ENCODE data around the gene ELMO2.

The ELMO2 gene

DNA sequence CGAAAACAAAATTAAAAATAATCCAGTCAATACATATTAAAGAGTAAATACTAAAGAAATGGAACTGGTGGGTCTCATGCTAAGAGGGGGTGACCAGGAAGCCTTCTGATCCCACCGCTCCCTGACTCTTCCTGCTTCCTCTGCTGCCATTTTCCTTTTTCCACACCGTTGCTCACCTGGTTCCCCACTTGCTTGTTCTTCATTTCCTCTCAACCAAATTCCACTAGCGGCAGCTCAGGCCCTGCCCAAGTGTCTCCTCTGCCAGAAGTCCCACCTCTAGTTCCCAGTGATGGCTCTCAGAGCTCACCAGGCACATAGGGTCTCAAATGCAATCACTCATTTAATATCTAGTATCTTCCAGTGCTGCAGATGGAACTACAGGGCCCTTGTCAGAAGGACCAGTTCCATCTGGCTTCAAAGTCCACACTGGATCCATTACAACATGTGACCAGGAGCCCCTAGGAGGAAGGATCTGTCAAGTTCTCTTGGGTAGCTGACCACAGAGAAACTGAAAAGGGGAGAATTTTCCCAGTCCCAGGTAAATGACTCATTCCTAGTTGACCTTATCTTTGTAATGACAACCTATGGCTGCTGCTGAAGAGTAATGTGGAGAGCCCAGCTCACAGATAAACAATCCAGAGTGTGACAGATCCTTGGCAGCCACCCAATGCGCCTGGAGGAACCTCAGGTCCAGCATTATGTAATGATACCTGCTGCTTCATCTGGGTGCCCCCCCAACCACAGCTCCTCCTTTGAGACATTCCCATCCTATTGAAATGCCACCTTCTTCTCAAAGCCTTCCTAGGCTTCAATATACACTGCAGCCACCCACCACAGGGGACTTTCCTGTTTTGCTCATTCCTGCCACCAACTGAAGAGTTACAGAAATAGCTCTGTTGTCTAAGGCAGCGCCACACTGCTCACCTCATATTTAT, 38.2 kb downstream of the ELMO2 start:
- peak; percentile 40 for DNase-seq

DNA sequence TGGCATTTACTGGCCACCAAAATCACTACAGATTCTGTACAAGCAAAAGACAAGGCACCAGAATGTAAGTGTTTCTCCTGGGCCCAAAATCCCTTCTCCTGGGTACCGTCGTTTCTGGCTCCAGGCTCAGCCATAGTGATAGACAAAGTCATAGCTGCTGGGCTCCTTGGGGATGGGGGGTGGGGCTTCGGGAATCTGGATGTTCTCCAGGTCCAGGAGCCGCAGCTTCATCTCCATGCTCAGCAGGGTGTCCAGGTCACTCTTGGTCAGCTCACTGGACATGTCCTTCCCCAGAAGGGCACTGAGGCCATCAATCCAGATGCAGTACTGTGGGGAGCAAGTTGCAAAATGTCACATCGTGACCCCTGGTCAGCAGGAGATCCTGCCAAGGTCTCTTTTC, 39.2 kb downstream of the ELMO2 start:
- no peak for DNase-seq

DNA sequence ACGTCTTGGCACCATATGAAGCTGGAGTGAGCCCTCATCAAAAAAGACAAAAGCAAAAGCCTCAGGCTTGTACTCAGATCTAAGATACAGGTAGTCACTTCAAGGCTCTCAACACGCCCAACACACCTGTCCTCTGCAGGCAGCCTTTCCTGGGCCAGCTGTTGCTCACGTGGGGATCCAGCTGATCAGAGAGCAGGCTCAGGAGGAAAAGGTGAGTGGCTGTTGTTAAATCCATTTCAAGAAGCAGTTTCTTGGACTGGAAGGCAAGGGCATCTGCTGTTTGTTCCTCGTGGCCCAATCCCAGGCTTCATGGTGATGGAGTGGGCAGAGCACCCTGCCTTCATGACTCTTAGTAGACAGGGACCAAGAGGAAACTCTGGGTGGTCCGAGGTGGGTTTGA, 39.6 kb downstream of the ELMO2 start:
- DNase-seq = no peak

DNA sequence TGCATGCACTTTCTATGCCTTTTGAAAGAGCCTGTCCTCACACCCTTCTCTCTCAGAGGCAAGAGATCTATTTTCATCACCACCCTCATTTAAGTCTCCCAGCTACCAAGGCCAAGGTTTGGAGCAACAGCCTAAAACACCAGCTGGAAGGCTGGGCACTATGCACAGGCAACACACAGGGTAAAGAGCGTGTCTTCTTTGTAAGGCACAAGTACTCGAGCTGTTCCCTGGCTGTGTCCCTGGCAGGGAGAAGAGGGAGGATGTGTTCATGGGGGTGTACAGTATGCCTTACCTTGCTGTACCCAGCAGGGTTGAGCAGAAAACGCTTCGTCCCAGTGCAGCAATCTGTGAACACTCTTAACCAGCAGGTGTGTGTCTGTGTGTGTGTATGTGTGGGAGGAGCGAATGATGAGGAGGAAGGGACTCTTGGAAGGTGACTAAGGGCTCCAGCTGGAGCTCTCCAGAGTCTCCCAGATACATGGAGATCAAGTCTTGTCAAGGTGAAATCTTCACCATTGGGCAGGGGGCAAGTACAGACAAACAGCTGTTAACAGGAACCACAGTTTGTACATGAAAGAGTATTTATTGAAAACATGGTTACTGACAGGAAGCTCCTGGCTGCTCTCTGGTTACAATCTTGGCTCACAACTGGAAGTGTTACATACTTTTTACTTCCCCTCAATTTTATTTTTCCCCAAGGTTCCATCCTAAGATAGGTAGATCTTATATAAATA, 40.8 kb downstream of the ELMO2 start:
- no peak for DNase-seq

DNA sequence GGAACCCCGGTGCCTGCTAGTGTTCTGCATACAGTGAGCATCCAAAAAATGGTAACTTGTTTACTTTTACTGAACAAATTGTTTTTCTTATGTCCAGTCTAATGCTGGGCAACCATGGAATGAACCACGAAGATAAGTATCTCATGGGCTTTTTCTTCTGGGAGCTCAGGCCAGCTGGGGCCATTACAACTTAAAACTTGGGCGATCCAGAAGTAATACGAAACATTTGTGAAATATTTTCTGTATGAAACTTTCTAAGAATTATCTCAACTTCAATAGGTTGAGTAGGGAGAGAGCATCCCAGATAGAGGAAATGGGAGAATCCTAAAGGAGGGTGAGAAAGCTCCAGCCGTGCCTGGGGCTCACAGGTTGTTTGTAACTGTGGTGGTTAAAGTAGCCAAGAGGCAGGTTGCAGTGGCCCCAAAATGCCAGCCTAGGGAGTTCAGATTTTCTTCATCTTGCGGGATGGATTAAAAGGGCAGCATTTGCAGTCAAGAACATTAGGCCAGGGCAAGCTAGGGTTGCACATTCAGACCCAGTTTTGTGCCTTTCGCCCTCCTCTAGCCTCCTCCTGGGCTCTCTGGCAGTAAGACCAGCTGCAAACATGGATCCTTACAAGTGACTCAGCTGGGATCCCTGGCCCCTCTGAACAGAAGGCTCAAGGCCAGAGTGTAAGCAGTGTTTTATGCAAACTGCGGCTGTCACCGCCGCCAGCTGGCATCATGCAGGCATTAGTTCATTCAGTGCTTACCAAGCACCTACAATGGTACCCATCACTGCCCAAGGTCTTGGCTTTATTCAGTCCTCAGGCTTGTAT, 41.5 kb downstream of the ELMO2 start:
- DNase-seq = no peak

DNA sequence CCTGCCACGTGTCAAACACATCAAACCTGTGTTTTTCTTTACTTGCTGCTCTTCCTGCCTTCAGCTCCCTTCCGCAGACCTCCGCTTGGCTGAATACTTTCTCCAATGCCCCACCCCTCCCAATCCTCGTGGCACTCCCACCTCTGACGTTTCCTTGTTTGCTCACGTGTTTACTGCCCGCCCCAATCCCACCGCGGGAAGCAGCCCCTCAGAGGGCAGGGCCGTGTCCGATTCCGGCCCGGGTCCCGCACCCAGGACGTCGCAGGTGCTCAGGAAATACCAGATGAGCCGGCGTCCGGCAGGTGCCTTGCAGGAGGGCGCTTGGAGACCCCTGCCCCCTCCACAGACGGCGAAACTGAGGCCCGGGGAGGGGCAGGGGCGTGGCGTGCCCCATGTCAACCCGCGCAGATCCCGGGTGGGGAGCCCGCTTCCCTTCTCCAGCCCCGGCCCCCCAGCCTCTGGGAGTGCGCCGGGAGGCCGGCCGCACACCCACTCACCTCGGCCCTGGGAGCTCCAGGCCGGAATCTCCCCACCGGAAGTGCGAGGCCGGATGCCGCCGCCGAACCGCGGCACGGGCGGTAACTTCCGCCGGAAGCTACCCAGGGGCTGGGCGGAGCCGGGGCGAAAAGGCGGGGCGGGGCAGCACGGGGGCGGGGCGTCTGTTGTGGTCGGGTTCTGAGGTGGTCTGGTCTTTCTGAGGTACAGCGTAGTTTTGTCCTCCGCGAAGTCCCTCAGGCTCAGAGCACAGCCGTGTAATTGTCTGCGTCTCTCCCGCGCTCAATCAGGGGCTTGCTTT, 42.3 kb downstream of the ELMO2 start:
- DNase-seq = peak; percentile 88

DNA sequence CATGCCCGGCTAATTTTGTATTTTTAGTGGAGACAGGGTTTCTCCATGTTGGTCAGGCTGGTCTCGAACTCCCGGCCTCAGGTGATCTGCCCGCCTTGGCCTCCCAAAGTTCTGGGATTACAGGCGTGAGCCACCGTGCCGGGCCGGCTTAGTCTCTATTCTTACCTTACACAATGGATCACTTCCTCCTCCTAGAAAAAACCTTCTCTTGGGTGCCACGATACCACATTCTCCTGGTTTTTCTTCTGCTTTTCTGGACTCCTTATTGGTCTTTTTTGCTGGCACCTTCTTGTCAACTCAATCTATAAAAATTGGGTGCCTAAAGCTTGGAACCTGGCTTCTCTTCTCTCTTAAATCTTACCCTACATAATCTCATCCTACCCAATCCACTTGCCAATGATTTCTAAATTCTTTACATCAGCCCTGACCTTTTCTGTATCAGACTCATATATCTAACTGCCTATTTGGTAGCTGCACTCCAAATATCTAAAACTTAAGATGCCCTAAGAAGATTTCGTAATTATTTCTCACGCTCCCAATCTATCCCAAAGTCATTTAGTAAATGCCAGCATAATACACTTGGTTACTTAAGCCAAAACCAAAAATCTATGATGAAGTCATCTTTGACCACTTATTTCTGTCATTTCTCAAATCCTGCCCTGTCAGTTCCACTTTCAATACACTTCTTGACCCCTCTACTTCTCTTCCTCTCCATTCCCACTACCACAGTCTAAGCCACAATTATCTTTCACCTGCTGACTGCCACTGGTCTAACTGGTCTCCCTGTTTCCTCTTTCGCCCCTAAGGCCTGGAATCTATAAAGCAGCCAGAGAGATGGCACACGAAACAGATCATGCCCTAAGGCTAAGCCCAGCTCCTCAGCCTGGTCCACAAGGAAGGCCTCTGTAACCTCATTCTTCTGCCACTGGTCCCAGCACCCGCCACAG, 43.2 kb downstream of the ELMO2 start:
- no peak for DNase-seq

DNA sequence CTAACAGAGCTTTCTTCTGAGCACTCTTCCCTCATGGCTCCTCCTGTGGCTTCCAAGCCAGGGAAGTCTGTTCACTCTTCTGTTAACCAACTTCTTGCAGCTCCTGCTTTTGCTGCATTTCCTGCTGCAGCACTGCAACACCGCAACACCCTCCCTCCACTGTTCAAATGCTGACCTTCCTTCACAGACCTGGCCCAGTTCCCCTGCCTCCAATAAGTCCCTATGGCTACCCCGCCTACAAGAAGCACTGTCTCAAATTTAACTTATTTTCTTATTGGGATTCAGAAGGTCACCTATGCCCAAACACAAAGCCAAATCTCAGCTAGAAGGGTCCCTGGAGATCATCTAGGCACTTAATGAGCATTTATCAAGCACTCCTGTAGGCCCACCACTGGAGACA, 44.6 kb downstream of the ELMO2 start:
- DNase-seq = no peak

DNA sequence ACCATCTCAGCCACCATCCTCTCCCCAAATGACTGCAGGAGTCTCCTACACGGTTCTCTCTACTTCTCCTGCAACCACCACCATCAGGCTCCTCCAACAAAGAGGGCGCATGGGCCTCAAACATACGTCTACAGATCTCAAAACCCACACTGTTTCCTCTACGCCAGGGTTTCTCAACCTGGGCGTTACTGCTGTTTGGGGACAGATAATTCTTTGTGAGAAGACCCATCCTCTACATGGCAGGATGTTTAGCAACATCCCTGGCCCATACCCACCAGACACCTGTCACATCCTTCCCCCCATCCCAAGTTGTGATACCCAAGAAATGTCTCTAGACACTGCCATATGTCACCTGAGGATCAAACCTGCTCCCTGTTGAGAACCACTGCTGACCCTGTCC, 45.0 kb downstream of the ELMO2 start:
- DNase-seq = no peak

DNA sequence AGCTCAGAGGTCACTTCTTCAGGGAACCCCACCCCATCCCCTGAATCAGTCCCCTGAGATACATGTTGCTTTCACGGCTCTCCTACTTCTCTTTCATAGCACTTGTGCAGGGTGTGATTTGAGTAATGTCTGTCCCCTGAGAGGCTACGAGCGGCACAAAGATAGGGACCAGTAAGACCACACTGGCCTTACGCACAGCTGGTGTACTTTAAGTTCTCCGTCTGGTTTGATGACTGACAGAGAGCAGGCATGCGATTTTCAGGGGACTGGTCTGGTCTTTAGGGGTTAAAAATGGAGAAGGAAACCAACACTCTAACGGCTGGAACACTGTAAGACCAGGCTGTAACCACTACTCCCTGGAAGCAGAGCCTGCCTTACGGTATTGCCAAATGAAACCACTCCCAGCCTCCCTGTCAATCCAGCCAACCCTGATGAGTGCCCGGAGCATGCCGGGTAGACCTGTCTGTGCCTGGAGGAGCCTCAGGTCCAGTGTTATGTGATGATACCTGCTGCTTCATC, 47.1 kb downstream of the ELMO2 start:
- DNase-seq = no peak

DNA sequence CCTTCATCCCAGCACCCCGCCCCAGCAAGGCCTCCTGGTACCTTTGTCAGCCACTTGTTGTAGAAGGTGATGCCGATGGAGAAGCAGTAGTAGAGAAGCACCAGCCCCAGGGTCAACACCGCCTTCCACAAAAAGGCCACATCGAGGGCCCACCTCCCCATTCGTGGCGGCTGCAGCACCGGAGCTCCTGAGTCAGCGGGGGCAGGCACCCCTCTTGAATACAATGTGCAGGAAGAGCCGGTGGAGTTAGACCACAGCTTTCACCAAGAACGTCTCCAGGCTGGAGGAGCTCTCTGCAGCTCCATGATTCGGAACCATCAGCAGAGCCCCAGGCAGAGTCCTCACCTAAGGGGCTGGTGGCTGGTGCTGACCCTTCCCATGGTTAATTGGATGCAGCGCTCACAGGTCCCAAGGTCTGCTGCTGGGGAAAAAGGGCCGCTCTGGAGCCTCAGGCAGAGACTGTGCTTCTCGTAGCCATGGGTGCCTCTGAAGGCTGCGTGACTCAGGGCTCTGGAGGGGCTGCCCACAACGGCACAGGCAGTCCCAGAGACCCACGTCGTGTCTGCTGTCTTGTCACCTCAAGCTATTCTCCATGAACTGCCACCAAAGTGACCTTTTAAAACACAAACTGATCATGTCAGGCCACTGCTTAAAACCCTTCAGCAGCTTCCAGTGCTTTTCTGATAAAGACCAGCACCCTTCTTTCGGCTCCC, 47.9 kb downstream of the ELMO2 start:
- no peak for DNase-seq

DNA sequence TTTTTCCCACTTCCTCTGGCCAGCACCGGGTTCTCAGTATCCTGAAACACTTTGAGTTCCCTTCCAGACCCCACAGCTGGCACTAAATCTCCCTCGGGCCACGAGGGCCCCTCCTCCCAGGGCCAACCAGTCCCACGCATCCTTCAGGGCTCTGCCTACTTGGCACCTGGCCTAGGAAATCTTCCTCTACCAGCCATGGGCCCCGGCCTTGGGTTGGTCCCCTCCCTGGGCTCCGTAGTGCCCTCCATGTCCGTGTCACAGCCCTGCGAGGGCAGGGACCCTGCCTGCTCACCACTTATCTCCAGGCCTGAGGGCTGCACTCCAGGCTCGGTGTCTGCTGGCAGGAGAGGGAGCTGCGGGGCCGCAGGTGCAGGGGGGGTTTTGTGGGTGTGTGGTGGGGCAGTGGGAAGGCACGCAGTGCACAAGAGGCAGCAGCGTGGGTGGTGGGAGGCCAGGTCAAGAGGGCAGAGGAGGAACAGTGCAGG, 49.3 kb downstream of the ELMO2 start:
- DNase-seq = peak; percentile 51

DNA sequence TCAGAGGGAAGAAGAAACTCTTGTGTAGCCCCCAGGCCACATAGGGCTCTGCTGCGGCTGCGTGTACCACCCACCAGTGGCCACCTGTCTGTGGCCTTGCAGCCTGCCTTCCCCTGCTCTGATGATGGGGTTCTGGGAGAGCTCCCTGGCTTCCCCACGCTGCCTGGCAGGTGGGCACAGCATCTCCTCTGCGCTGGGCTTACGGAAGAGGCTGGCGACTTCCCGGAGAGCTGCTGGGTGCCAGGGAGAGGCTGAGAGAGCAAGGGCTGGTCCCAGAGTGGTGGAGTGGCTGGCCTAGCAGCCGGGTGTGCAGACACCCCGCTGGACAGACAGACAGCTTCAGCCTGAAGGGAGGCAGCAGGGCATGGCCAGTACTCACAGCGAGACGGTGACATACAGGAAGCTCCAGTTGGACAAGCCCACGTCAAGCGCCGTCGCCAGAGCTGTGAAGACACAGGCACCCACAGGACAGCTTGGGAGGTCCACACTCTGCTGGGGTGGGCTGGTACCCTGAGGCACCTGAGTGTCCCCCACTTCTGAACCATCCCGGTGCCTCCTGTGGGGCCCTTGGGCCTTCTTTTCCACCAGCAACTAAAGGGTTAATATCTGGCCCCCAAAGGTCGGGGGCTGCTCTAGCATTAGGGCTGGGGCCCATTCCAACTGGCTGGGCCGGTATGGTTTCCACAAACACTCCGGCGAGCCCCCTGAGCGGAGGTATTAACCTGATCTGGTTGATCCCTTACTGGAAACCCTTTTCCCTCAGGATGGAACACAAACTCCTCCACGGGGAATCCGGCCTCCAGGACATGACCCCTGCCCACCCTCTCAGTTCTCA, 50.0 kb downstream of the ELMO2 start:
- DNase-seq = no peak

DNA sequence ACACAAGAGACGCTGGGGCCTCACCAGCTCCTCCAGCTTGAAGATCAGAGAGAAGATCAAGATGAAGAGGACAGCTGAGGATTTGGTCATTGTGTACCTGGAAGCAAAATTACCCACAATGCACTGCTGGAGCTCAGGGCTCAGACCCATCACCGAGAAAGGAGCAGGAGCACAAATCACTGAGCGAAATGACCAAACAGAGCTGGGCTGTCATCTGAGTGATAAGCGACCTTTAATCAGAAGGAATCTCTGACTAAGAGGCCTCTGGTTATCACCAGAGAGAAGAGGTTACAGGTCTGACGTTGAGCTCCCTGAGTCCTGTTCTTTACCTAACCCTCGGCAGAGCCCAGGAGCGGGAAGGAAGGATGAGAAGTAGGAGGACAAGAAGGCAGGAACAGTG, 50.6 kb downstream of the ELMO2 start:
- DNase-seq = no peak

DNA sequence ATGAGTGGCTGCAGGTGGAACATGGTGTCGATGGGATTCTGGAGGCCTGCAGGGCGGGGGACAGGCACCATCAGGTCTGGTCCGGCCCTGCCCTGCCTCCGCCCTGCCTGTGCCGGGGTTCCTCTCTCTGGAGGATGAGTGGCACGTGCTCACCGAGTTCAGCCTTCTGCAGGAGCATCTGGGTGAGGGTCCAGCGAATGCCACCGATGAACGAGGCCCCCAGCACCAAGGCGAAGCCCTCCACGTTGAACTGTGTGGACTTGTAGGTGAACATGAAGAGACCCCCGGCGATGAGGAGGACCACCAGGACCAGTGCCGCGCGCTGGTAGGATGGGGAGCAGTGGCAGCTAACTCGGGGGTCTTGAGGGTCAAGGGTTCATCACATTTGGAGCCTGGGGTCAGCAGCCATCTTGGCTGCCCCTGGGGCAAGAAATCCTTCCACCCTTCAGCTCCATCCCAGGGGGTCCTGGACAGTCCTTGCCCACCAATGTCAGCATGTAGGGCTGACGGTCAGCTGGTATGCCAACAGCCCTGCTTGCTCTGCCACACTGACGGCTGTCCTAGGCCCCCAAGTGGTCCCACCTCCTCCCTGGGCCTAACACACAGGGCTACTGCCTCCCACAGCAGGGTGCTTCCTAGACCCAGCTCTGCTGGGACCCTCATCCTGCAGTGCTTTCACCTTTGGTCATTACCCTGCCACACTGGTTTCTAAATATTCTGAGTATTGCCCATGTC, 51.3 kb downstream of the ELMO2 start:
- DNase-seq = no peak

DNA sequence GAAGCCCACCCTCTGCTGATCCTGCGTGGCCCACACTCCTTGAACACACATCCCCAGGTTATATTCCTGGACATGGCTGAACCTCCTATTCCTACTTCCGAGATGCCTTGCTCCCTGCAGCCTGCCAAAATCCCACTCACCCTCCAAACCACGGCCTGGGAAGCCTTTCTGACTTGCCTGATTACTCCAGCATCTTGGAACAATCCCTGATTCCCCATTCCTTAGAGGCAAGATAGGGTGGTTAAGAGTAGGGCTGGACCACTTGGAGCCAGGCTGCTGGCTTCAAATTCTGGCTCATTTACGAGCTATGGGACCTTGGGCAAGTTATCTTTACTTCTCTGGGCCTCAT, 52.2 kb downstream of the ELMO2 start:
- DNase-seq = no peak

DNA sequence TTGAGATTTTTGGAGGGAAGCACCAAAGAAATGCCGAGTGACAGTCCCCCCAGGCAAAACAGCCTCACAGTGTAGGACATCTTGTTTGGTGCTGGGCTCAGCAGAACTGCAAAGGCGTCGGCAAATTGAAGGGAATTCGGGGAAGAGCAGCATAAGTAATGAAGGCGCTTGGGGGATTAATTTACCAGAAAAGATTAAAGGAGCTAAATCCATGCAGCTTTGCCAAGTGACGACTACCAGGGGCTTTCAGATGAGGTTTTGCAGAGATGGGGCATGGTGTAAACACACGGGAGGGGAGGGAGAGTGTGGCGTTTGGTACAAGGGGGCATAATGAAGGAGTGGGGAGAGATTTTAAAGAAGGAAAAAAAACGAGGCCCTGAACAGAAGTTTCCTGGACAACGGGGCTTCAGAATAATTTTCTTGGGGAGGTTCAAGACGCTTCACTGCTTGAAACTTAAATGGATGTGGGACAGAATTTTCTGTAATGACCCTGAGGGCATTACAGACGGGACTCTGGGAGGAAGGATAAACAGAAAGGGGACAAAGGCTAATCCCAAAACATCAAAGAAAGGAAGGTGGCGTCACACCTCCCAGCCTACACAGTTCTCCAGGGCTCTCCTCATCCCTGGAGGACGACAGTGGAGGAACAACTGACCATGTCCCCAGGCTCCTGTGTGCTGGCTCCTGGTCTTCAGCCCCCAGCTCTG, 52.8 kb downstream of the ELMO2 start:
- DNase-seq = no peak

DNA sequence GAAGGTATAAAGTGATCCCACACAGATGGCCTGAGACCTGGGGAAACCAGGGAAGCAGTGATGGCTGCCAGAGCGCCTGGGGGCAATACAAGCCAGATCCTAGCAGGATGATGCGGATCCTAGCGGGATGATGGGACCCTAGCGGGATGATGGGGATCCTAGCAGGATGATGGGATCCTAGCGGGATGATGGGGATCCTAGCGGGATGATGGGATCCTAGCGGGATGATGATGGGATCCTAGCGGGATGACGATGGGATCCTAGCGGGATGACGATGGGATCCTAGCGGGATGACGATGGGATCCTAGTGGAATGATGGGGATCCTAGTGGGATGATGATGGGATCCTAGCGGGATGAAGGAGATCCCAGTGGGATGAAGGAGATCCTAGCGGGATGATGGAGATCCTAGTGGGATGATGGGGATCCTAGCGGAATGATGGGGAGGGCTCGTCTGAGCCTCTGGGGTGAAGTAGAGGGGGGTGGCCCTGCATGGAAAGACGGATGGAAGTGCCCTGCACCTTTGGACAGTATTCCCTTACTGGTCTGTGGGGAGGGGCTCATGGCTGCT, 54.0 kb downstream of the ELMO2 start:
- DNase-seq = no peak

All from hematopoietic multipotent progenitor cell treated with erythropoietin and hydrocortisone succinate and interleukin-3 and kit ligand, for 8 days (in vitro differentiated cells).